ENCODE results near the gene DMTF1.

DNA sequence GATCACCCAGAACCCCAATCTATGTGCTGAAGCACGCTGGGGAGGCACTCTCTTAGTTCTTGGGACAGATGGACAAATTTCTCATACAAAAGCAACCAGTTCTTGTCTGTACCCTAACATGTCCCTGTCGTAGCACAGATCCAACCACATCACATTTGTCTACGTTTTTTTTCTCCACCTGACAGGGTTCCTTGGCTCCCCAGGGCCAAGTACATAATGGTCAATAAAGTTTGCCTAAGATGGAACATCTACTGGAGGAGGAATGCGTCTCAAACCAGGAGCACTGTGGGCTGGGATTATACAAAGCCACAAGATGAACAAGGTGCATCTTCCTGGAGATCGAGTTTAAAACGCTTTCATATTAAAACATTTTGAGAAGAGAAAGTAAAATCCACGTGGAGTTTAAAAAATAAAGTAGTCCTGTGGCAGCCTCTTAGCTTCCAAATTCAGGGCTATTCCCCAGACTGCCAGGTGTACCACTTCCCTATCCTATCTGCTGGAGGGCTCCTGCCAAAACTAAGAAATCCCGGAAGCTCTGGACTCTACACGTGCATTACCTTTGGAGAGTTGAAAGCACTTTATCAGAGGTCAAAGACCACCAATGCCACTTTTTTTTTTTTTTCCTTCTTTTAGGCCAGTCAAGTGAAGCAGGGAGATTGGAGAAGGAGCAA, 65.9 kb downstream of the DMTF1 start:
- TF ChIP-seq GABPA (IDR thresholded peaks at IDR 0.05; ENCODE audit: low read depth) (no peak), CTCF (IDR thresholded peaks at IDR 0.05; ENCODE audit: insufficient read depth, low read length) (no peak)

Data from HL-60 (cell line).